Measurements from ENCODE around the gene ARRDC1.
"Not testable (repeated sequence)": the region's sequence is repeated elsewhere in the genome, so short reads cannot be mapped to it uniquely, and the experiment has no call there.

ARRDC1 gene

DNA sequence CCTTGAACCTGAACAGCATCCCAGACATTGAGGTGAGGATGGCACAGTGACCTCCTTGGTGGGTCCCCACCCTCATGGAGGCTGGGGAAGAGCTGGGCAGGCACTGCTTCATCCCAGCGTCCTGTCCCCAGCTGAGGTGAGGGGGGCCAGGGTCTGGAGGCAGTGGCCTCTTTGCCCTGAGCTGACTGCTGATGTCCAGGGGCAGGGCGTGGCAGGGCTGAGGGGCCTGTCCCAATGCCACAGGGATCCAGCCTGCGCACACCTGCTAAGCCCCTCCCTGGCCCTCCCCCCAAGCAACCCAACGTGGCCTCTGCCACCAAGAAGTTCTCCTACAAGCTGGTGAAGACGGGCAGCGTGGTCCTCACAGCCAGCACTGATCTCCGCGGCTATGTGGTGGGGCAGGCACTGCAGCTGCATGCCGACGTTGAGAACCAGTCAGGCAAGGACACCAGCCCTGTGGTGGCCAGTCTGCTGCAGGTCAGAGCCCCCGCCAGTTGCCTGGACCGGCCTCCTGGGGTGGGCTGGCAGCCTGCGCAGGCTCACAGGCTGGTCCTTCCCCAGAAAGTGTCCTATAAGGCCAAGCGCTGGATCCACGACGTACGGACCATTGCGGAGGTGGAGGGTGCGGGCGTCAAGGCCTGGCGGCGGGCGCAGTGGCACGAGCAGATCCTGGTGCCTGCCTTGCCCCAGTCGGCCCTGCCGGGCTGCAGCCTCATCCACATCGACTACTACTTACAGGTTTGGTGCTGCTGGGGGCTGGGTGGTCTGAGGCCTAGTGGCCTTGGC, 8.4 kb downstream of the ARRDC1 start:
- DNase-seq, result no peak

DNA sequence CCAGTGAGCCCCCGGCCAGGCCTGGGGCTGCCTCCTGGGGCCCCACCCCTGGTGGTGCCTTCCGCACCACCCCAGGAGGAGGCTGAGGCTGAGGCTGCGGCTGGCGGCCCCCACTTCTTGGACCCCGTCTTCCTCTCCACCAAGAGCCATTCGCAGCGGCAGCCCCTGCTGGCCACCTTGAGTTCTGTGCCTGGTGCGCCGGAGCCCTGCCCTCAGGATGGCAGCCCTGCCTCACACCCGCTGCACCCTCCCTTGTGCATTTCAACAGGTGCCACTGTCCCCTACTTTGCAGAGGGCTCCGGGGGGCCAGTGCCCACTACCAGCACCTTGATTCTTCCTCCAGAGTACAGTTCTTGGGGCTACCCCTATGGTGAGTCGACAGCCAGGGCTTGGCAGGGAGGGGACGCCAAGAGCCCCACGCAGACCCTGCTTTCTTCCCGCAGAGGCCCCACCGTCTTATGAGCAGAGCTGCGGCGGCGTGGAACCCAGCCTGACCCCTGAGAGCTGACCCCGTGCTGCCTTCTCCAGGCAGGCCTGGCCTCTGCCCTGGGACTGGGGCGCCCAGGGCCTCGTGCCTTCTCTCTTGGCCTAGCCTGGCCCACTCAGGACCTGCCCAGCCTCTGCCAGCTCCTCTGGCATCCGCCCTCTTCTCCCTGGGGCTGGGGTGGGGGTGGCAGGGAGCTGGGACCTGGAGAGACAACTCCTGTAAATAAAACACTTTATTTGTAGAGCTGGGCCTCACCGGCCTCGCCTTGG, 9.3 kb downstream of the ARRDC1 start:
- DNase-seq, result no peak

DNA sequence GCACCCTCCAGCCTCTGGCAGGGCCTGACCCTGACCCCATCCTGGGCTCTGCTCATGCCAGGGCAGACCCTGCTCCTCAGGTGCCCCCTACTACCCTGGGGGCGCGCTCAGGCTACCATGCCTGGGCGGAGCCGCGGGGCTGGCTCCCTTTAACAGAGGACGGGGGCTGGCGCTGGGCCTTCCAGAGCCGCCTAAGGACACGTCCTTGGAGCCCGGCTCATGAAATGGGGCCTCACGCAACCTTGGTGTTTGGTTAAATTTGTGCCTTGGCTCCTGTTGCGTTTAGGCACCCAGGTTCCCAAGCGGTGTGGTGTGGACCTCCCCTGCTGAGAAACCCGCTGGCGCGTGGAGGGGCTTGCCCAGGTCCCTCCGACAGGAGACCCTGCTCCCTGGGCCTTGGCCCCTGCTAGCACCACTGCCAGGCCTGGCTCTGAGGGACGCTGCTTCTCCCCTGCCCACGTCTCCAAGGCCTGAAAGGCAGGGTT, 9.9 kb downstream of the ARRDC1 start:
- DNase-seq, result no peak

DNA sequence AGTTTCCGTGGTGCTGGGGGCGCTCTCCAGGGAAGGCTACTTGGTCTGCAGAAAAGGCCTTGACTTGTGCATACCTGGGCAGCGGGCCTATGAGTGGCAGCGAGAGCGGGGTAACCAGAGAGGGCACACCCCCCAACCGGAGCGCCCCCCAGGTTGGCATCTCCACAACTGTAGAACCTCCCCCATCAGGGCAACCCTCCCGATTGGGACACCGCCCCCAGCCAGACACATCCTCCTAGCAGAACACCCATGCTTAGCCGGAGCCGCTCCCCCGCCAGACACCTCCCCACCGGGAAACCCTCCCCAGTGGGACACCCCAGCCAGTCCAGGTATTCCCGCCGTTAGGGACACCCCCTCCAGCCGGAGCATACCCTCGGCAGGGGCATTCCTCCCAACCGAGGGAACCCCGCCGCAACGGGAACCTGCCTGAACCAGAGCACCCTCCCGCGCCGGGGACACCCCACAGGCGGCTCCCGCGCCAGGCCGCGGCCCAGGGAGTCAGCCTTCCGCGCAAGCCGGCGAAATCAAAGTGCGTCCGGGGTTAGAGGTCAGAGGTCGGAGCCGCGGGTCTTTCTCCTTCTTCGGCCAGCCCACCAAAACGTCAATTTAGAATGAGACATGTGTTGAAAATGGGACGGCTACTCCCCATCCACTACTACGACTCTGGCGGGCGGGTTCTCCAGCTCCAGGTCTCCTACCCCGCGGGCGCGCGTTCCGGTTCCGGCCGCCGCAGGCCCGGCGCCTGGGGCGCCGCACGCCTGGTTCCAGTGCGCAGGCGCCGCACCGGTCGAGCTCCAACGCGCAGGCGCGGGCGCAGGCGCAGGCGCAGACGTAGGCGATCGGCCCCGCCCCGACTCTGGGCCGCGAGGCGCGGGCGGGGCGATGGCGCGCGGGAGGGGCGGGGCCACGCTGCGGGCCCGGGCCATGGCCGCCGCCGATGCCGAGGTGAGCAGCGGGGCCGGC, 12.9 kb downstream of the ARRDC1 start, which contains the start of gene EHMT1:
Gene EHMT1, plus strand, starts transcription at position 901 of the 963 bp plus-strand sequence. Its CDS starts 24 bp downstream, at position 925.
- DNase-seq, result peak; percentile 90

DNA sequence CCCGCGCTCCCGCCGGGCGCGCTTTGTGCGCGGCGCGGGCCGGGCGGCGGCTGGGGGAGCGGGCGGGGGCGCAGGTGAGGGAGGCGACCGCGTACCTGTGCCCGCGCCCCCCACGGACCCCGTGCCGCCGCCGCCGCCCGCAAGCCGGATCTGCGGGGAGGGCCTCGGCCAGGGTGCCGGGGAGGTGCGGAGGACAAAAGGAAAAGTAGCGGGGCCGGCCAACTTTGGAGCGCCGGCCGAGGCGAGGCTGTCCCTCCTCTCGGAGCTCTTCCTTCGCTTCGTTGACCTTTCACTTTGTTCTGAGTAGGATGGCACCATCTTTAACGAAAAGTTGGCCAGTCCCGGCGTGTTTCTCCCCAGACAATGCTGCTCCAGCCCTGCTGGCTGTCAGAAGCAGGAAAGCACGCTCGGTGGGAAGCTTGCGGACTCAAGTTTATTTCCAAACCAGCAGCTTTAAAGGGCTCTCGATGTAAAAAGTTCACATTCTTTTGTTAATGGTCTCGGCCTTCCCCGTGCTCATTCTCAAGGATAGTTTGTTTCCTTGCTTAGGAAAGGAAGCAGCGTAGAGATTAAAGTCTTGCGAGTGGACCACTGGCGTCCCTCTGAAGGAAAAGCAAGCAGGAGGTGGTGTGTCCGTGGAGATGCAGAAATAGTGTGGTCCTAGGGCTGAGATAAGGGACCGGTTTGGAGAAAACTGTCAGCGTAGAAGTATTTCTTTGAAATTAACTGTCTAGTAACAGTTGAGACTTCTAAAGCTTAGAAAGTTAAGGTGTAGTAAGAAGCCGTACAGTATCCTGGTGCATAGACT, 14.0 kb downstream of the ARRDC1 start:
- DNase-seq, result peak; percentile 44

DNA sequence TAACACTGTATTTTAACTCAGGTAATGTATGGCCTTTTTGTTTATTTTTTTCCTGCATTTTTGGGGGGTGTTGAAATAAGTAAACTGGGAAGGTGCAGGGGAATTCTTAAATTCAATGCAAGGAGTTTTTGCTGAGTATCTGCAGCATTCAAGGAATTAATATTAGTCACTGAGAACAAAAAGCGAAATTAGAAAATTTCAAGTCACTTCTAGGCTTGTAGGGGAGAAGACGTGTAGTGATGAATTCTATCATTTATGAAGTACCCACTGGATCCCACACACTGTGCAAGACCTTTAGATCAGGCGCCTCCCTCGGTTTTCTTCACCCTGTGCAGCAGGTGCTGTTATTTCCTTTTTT, 14.5 kb downstream of the ARRDC1 start:
- no peak for DNase-seq

DNA sequence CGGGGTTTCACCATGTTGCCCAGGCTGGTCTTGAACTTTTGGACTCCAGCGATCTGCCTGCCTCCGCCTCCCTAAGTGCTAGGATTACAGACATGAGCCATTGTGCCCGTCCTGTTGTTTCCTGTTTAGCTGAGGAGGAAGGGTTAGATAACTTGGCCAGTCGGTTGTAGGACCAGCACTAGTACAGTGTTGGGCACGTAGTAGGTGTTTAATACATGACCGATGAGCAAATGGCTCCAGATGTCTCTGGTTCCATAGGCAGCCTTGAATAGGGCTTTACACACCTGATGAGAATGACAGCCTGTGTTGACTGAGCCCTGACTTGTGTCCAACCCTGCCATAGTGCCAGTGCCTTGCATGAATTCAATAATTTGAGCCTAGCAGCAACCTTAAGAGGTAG, 15.1 kb downstream of the ARRDC1 start:
- DNase-seq, result no peak

DNA sequence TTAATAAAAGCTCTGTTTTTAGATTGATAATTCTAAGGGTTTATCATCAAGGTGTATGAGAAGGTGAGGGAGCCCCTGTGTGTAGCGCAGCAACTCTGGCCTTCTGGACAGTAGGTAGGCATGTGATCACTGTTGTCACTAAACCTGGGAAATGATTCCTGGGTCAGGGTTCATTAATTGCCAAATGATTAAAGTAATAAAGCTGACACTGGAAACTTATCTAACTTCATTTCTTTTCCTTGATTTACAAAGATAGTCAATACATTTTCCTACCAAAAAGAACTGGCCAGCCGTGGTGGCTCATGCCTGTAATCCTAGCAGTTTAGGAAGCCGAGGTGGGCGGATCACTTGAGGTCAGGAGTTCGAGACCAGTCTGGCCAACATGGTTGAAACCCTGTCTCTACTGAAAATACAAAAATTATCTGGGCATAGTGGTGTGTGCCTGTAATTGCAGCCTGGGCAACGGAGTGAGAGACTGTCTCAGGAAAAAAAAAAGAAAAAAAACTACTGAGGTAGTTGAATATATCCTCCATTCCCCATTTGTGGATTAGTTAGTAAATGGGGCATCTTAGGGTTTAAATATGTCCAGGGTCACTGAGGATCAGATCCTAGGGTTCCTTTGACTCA, 15.8 kb downstream of the ARRDC1 start:
- peak; percentile 45 for DNase-seq

DNA sequence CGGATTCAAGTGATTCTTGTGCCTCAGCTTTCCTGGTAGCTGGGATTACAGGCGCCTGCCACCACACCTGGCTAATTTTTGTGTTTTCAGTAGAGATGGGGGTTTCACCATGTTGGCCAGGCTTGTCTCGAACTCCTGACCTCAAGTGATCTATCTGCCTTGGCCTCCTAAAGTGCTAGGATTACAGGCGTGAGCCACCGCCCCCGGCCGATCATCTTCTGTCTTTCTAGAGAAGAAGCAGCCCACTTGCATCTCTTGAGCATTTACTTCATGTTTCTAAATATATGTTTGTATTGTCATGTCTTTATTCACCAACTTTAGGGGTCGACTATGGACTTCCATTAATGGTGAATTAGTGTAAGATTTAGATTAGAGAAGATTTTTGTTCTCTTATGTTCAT, 16.7 kb downstream of the ARRDC1 start:
- not testable (repeated sequence) for DNase-seq

DNA sequence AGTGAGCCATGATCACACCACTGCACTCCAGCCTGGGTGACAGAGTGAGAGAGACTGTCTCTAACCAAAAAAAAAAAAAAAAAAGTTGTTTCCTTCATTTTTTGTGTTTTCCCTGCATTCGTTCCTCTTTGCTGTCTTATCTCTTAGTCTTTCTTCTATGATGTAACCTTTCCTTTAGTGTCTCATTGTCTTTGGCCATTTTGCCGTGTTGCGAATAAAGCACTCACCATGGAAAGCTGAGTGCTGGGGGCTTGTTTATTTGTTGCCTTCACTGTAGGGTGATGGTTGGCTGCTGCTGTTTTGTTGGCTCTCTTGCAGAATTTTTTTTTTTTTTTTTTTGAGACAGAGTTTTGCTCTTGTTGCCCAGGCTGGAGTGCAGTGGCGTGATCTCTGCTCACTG, 21.0 kb downstream of the ARRDC1 start:
- DNase-seq, result no peak

DNA sequence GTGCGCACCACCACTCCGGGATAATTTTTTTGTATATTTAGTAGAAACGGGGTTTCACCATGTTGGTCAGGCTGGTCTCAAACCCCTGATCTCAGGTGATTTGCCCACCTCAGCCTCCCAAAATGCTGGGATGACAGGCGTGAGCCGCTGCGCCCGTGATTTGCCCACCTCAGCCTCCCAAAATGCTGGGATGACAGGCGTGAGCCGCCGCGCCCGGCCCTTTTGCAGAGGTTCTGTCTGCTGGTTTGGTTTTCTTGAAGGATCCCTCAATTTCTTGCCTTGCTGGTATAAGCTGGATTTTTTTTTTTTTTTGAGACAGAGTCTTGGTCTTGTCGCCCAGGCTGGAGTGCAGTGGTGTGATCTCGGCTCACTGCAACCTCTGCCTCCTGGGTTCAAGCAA, 21.9 kb downstream of the ARRDC1 start:
- DNase-seq, result not testable (repeated sequence)

DNA sequence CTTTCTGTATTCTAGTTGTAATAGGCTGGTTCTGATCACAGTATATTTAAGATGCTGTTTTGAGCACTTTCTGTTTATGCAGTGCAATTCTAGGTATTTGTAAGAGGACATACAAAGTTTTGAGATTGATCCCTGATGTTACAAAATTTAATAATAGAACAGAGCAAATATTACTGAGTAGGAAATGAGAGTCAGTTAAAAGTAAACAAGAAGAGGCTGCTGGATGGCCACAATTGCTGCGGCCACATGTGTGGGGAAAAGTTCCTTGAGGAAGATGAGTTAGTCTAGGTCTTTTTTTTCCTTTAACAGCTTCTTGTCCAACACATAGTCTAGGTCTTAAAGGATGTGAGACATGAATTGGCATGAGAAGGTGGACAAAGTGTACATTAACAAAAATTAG, 24.6 kb downstream of the ARRDC1 start:
- DNase-seq, result no peak

DNA sequence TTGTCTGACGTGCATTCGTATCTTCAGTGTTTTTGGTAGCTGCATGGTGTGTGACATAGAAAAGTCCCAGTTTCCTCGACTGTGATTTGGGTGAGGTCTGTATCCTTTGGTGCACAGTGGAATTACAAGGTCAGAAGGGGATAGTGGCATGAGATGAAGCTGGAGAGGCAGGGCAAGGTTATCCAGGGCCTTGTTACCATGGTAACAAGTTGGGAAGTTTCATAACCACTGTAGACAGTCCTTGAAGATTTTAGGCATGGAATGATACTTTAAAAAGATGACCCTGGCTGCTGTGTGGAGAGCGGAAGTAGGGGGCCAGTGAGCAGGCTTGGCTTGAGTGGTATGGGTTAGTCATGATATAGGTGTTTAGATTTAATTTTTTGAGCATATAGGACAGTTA, 25.2 kb downstream of the ARRDC1 start:
- no peak for DNase-seq

DNA sequence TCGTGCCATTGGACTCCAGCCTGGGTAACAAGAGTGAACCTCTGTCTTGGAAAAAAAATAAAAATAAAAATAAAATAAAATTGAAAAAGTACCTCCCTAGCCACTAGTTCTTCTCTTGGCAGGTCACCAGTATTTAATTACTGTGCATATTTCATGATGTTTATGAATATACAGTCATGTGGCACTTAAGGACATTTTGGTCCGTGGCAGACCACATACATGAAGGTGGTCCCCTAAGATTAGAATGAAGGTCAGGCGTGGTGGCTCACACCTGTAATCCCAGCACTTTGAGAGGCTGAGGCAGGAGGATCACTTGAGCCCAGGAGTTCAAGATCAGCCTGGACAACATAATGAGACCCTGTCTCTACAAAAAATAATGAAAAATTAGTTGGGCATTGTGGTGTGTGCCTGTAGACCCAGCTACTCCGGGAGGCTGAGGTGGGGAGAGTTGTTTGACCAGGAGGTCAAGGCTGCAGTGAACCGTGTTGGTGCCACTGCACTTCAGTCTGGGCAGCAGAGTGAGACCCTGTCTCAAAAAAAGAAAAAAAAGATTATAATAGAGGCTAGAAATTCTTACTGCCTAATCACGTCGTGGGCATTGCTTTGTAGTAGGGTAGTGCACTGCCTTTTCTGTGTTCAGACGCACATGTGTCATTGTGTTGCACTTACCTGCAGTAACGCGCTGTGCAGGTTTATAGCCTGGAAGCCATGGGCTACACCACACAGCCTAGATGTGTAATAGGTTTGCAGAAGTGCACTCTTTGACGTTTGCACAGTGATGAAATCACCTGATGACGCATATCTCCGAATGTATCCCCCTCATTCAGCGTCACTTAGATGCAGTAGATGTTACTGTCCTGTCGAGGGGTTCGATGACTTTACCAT, 26.1 kb downstream of the ARRDC1 start:
- DNase-seq, result no peak

DNA sequence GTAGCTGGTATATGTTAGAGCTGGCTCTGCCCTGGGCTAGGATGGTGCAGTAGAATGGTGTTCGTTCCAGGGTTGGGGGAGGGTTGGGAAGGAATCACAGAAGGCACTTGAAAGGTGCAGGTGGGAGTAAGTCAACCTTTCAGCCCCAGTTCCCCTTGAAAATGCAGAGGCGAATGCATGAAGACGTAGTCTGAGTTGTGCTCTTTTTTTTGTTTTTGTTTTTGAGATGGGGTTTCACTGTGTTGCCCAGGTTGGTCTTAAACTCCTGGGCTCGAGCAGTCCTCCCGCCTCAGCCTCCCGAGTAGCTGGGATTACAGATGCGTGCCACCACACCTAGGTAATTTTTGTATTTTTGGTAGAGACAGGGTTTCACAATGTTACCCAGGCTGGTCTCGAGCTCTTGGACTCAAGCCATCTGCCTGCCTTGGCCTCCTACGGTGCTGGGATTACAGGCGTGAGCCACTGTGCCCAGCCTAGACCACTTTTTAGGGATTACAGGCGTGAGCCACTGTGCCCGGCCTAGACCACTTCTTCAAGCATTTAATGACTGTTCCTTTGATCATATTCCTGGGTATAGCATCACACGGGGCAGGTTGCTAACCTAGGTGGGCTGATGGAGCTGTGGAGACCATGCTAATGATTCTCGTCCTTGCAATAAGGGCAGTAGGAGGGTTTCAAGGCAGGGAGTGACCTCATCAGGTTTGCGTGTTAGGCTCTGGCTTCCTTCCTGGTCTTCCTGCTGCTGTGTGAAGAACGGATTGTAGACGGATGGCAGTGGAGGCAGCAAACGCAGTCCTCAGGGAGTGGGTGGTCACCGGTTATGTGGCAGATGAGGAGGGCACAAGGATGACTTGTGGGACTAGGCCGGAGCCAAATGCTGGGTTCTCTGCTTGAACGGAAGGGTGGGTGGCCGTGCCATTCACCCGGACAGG, 27.0 kb downstream of the ARRDC1 start:
- no peak for DNase-seq

DNA sequence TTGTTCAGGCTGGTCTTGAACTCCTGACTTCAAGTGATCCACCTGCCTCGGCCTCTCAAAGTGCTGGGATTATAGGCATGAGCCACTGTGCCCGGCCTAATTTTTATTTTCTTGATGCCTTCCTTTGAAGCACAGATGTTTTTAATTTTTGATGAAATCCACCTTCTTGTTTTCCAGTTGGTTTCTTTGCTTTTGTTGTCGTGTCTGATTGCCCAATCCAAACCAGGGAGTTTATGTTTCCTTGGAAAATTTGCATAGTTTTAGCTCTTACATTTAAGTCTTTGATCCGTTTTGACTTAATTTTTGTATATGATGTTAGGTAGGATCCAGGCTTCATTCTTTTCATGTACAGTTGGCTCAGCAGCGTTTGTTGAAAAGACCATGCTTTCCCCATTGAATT, 28.5 kb downstream of the ARRDC1 start:
- DNase-seq, result no peak

DNA sequence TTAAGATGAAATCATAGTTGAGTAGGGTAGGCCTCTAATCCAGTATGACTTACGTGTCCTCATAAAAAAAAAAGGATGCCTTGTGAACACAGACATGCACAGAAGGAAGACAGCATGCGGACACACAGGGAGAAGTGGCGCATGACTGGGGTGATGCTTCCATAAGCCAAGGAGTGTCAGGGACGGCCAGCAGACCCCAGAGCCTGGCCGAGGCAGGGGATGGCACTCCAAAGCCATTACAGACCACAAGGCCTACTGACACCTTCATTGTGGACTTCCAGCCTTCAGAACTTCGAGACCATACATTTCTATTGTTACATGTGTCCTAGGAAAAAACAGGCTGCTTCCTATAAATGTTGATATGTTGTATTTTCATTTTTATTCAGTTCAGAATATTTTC, 33.2 kb downstream of the ARRDC1 start:
- no peak for DNase-seq

DNA sequence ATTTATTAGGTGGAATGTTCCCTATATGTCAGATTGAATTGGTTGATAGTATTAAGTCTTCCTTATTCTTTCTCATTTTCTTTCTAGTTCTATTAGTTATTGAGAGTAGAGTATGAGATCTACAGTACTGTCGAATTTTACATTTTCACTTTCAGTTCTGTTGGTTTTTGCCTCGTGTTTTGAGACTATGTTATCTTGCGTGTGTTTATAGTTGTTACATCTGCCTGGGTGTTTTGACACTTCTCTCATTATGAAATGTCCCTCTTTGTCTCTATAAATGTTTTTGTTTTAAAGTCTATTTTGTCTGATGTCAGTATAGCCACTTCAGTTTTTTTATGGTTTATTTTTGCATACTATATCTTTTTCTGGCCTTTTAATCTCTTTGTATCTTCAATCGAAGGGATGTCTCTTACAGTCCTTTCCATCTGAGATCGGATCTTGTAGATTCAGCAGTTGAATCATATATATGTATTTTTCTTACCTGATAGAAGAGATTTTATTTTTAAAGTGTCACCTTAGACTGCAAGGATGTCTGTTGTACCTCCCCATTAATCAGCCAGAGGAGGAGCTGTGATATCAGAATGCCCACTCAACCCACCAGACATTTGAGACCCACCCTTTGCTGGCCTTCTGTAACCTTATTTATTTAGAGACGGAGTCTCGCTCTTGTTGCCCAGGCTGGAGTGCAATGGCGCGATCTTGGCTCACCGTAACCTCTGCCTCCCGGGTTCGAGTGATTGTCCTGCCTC, 34.0 kb downstream of the ARRDC1 start:
- DNase-seq, result peak; percentile 55

DNA sequence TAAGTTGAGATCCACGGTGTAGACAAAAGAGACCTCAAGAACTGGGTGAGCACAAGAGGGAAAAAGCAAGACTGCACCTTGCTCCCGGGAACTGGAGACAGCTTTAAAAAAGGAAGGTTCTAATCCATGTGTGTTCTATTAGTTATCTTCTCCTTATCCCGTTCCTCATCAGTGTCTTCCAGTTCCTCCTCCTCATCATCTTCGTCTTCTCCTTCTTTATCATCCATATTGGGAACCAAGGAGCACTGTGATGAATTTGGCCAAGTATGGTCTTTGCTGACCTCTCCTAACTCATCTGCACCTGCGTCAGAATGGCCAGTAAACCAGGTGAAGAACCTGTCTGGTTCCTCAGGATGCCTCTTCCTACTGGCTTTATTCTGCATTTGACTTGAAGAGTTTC, 35.4 kb downstream of the ARRDC1 start:
- no peak for DNase-seq

Measured in CD4-positive, alpha-beta T cell treated with Interleukin-17A for 1 hour (primary cell).